Loucy (cell line): ENCODE data around the gene JADE2.
"Not testable (repeated sequence)": the region's sequence is repeated elsewhere in the genome, so short reads cannot be mapped to it uniquely, and the experiment has no call there.

ENCODE experiments used
- H2AFZ ChIP-seq: fragments of 200-600 bp; sonication (generic); 2 replicates; pipeline ENCODE4 v1.6.0; 2016; ENCODE audit warnings: antibody characterized with exemption, mild to moderate bottlenecking, low read length, moderate library complexity
- H3F3A ChIP-seq: fragments of 200-600 bp; 2 replicates; pipeline ENCODE4 v1.6.0; 2016; ENCODE audit warnings: antibody characterized with exemption, low read depth, mild to moderate bottlenecking
- H3K27me3 ChIP-seq: fragments of 200-600 bp; sonication (generic); 2 replicates; pipeline ENCODE4 v1.6.1; 2014; ENCODE audit warnings: low read length, mild to moderate bottlenecking; ENCODE audit not compliant: insufficient read depth, poor library complexity, severe bottlenecking
- H3K36me3 ChIP-seq: fragments of 200-600 bp; sonication (generic); 2 replicates; pipeline ENCODE4 v1.6.1; 2016; ENCODE audit warnings: low read length; ENCODE audit not compliant: insufficient read depth
- H3K4me1 ChIP-seq: fragments of 200-600 bp; sonication (generic); 2 replicates; pipeline ENCODE4 v1.5.1; 2014; ENCODE audit warnings: low read length, mild to moderate bottlenecking; ENCODE audit not compliant: insufficient read depth, poor library complexity, severe bottlenecking
- H3K4me2 ChIP-seq: fragments of 200-600 bp; sonication (generic); 2 replicates; pipeline ENCODE4 v1.6.0; 2014; ENCODE audit warnings: antibody characterized with exemption, low read length, low read depth, mild to moderate bottlenecking; ENCODE audit not compliant: poor library complexity, severe bottlenecking
- H3K4me3 ChIP-seq: fragments of 200-600 bp; sonication (generic); 2 replicates; pipeline ENCODE4 v1.5.1; 2014; ENCODE audit warnings: low read length, mild to moderate bottlenecking, mixed read lengths; ENCODE audit not compliant: poor library complexity, severe bottlenecking
- H3K79me2 ChIP-seq: fragments of 200-600 bp; sonication (generic); 2 replicates; pipeline ENCODE4 v1.6.1; 2014; ENCODE audit warnings: low read length; ENCODE audit not compliant: insufficient read depth
- H3K9ac ChIP-seq: fragments of 200-600 bp; sonication (generic); 2 replicates; pipeline ENCODE4 v1.6.0; 2014; ENCODE audit warnings: mild to moderate bottlenecking, low read depth, low read length, moderate library complexity; ENCODE audit not compliant: poor library complexity, severe bottlenecking
- H3K9me2 ChIP-seq: fragments of 200-600 bp; sonication (generic); replicated peaks from 2 replicates; pipeline ENCODE4 v1.6.1; 2016; ENCODE audit warnings: low read depth, low read length, mixed read lengths
- H3K9me3 ChIP-seq: fragments of 200-600 bp; sonication (generic); 2 replicates; pipeline ENCODE4 v1.6.1; 2014; ENCODE audit warnings: mild to moderate bottlenecking, antibody characterized with exemption, low read length, low read depth; ENCODE audit not compliant: insufficient read depth
- H4K20me1 ChIP-seq: fragments of 200-600 bp; sonication (generic); 2 replicates; pipeline ENCODE4 v1.6.0; 2014; ENCODE audit warnings: antibody characterized with exemption, low read length, mild to moderate bottlenecking; ENCODE audit not compliant: insufficient read depth, poor library complexity, severe bottlenecking
- EZH2phosphoT487 ChIP-seq: fragments of 200-600 bp; IDR thresholded peaks from 2 replicates; pipeline ENCODE4 v1.6.1; 2018; ENCODE audit warnings: antibody characterized with exemption, mild to moderate bottlenecking, moderate library complexity, borderline replicate concordance
- TF ChIP-seq, protein P1 (sequence below): fragments of 200-600 bp; sonication (generic); conservative IDR thresholded peaks from 2 replicates; pipeline ENCODE4 v1.5.1; 2014; ENCODE audit warnings: mild to moderate bottlenecking, antibody characterized with exemption, low read length

The JADE2 gene

DNA sequence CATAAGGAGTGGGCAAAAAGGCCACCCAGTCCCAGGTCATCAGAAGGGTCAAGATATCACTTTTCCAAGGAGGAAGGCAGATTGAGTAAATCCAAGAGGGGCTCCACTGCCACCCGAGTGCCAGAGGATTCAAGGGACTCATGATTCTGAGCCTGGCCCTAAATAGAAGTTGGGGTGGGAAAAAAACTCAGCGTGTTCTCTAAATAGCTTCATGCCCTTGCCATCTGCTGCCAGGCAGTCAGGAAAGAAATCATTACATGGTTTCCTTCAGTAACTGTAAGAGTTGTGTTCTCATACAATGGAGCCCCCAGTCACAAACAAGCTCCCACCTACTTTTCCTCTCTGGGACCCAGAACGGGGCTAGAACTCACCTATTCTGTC is 70.0 kb downstream of the JADE2 start:
- Histone ChIP-seq H2AFZ (peak overlapping the region; percentile 66), H3K36me3 (no peaks in the 10 kb centered on the region), H4K20me1 (no peaks in the 10 kb centered on the region), H3K9ac (peak overlapping the region; percentile 32), H3K4me3 (no peak overlapping the region), H3K9me3 (no peaks in the 10 kb centered on the region), H3K9me2 (no peaks in the 10 kb centered on the region), H3K4me2 (peak overlapping the region; percentile 4), H3F3A (no peaks in the 10 kb centered on the region), H3K27me3 (no peaks in the 10 kb centered on the region), H3K79me2 (no peaks in the 10 kb centered on the region), H3K4me1 (peaks cover 13% of the 10 kb centered on the region)
- TF ChIP-seq EZH2phosphoT487, result no peak
- TF ChIP-seq, protein P1, sequence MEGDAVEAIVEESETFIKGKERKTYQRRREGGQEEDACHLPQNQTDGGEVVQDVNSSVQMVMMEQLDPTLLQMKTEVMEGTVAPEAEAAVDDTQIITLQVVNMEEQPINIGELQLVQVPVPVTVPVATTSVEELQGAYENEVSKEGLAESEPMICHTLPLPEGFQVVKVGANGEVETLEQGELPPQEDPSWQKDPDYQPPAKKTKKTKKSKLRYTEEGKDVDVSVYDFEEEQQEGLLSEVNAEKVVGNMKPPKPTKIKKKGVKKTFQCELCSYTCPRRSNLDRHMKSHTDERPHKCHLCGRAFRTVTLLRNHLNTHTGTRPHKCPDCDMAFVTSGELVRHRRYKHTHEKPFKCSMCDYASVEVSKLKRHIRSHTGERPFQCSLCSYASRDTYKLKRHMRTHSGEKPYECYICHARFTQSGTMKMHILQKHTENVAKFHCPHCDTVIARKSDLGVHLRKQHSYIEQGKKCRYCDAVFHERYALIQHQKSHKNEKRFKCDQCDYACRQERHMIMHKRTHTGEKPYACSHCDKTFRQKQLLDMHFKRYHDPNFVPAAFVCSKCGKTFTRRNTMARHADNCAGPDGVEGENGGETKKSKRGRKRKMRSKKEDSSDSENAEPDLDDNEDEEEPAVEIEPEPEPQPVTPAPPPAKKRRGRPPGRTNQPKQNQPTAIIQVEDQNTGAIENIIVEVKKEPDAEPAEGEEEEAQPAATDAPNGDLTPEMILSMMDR, result no peak

DNA sequence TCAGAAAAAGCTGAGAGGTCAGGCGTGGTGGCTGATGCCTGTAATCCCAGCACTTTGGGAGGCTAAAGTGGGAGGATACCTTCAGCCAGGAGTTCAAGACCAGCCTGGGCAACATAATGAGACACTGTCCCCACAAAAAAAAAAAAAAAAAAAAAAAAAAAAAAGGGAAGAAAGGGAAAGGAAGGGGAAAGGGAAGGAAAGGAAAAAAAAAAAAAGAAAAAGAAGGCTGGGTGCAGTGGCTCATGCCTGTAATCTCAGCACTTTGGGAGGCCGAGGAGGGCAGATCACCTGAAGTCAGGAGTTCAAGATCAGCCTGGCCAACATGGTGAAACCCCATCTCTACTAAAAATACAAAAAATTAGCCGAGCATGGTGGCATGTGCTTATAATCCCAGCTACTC is 74.3 kb downstream of the JADE2 start:
- H3K79me2 ChIP-seq, result not testable (repeated sequence)

DNA sequence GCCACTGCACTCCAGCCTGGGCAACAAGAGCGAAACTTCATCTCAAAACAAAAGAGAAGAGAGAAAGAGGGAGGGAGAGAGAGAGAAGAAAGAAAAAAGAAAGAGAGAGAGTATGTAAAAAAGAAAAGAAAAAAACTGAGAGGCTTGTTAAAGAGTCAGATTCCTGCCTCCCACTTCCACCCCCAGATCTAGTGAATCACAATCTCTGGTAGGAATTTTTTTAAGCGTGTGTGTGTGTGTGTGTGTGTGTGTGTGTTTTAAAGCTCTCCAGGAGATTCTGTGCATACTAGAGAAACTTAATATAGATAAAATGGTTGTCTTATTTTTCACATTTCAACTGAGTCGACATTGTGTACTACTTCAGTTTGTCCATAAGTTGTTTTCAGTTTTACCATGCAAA is 75.1 kb downstream of the JADE2 start:
- no peaks in the 10 kb centered on the region for H4K20me1 ChIP-seq
- TF ChIP-seq, protein P1, result no peak

More for the DNA sequence above, 74.3 kb downstream of the JADE2 start:
- not testable (repeated sequence) for H3K9ac ChIP-seq, H3K27me3 ChIP-seq, H3K36me3 ChIP-seq, H3K4me2 ChIP-seq, H4K20me1 ChIP-seq, H3K9me2 ChIP-seq, H3K4me3 ChIP-seq, H3F3A ChIP-seq, H3K9me3 ChIP-seq, H2AFZ ChIP-seq, H3K4me1 ChIP-seq

DNA sequence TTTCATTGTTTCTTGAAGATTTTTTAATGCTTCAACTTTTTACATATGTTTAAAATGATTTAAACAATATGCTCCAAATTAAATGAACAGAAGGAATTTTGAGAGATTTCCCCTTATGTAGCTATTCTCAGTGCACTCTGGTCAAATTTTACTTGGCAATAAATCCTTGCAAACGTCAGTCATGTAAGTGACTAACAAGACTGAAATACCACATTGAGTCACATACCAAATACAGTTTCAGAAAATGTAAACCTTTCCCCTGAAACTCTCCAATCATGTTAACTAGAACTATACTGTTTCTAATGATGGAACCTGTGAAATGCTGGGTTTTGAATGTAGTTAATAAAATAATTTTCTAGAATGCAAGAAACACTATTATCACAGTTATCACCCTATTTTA is 77.6 kb downstream of the JADE2 start:
- Histone ChIP-seq H3K79me2 (no peaks in the 10 kb centered on the region), H2AFZ (no peak overlapping the region), H3K27me3 (no peaks in the 10 kb centered on the region), H3K9ac (no peak overlapping the region), H3K9me2 (no peaks in the 10 kb centered on the region), H3K9me3 (no peaks in the 10 kb centered on the region), H3K4me3 (no peak overlapping the region), H3K36me3 (peaks cover 22% of the 10 kb centered on the region; the same call in 1 of the 2 replicates), H3K4me2 (no peak overlapping the region), H3F3A (no peaks in the 10 kb centered on the region), H4K20me1 (no peaks in the 10 kb centered on the region), H3K4me1 (no peaks in the 10 kb centered on the region)
- no peak for TF ChIP-seq EZH2phosphoT487
- TF ChIP-seq, protein P1, result no peak

More for the DNA sequence above, 75.1 kb downstream of the JADE2 start:
- no peaks in the 10 kb centered on the region for H3K9me2 ChIP-seq
- peaks cover 8% of the 10 kb centered on the region; the same call in 1 of the 2 replicates for H3K36me3 ChIP-seq
- H3K4me1 ChIP-seq, result no peaks in the 10 kb centered on the region
- H3K4me2 ChIP-seq, result no peak overlapping the region
- no peak overlapping the region for H2AFZ ChIP-seq
- no peaks in the 10 kb centered on the region for H3K79me2 ChIP-seq
- no peak overlapping the region for H3K4me3 ChIP-seq
- no peaks in the 10 kb centered on the region for H3K27me3 ChIP-seq
- no peaks in the 10 kb centered on the region for H3K9me3 ChIP-seq
- H3K9ac ChIP-seq, result no peak overlapping the region
- no peaks in the 10 kb centered on the region for H3F3A ChIP-seq
